Measurements from ENCODE around the gene PNLIPRP2.

Gene PNLIPRP2

GRCh38 chr10:116683166-116683565 lies 62.4 kb downstream of the PNLIPRP2 start:
- Mint-ChIP-seq H3K4me3 (no peak overlapping the region), H3K27me3 (peaks cover 9% of the 10 kb centered on the region), H3K27ac (no peak overlapping the region), H3K4me1 (no peaks in the 10 kb centered on the region), H3K9me3 (no peaks in the 10 kb centered on the region), H3K36me3 (no peaks in the 10 kb centered on the region)

DNA sequence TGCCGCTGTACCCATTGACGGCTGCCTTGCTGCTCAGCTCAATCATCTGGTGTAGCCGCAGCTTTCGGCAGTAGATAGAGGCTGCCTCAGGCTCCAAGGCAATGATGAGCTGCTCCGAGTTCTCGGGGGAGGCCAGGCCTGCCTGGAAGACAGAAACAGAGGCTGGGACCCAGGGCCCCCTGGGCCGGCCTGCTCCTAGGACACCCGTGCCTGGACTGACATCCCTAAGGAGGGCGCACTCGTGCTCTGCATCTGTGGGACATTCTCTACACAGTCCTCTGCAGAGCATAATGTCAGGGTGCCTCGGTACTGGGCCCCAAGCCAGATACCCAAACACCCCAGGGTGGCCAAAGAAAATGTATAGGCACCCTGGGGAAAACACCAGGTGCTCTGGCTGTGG lies 63.1 kb downstream of the PNLIPRP2 start:
- no peak overlapping the region for H3K4me3 Mint-ChIP-seq
- H3K36me3 Mint-ChIP-seq, result no peaks in the 10 kb centered on the region
- H3K9me3 Mint-ChIP-seq, result no peaks in the 10 kb centered on the region
- no peak overlapping the region for H3K27ac Mint-ChIP-seq
- no peaks in the 10 kb centered on the region for H3K4me1 Mint-ChIP-seq
- H3K27me3 Mint-ChIP-seq, result peaks cover 13% of the 10 kb centered on the region

GRCh38 chr10:116684781-116685180 lies 64.0 kb downstream of the PNLIPRP2 start:
- H3K27me3 Mint-ChIP-seq, result peaks cover 18% of the 10 kb centered on the region
- no peaks in the 10 kb centered on the region for H3K4me1 Mint-ChIP-seq
- no peaks in the 10 kb centered on the region for H3K9me3 Mint-ChIP-seq
- no peaks in the 10 kb centered on the region for H3K36me3 Mint-ChIP-seq
- H3K4me3 Mint-ChIP-seq, result no peak overlapping the region
- H3K27ac Mint-ChIP-seq, result no peak overlapping the region

DNA sequence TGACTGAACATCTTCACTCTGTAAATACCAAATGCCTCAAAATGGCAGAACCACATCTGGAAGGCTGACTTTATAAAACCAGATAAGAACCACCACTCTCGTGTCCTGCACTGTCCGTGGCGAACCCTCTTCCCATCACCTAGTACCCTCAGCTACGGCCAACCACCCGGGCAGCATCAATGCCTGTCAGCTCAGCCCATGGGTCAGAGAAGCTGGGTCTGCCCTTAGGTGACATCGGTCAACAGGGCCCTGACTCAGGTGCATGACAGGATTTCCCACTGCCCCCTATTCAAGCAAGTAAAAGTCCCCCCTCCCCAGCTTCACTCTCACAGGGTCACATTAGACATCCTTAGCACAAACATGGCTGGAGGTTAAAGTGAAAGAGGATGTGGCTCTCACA lies 65.1 kb downstream of the PNLIPRP2 start:
- Mint-ChIP-seq H3K4me1 (no peaks in the 10 kb centered on the region), H3K27ac (no peak overlapping the region), H3K36me3 (no peaks in the 10 kb centered on the region), H3K4me3 (no peak overlapping the region), H3K9me3 (no peaks in the 10 kb centered on the region), H3K27me3 (peaks cover 21% of the 10 kb centered on the region)

GRCh38 chr10:116686632-116687031 lies 65.9 kb downstream of the PNLIPRP2 start:
- Mint-ChIP-seq H3K4me1 (no peaks in the 10 kb centered on the region), H3K27ac (no peak overlapping the region), H3K27me3 (peaks cover 21% of the 10 kb centered on the region), H3K36me3 (no peaks in the 10 kb centered on the region), H3K4me3 (no peak overlapping the region), H3K9me3 (no peaks in the 10 kb centered on the region)

DNA sequence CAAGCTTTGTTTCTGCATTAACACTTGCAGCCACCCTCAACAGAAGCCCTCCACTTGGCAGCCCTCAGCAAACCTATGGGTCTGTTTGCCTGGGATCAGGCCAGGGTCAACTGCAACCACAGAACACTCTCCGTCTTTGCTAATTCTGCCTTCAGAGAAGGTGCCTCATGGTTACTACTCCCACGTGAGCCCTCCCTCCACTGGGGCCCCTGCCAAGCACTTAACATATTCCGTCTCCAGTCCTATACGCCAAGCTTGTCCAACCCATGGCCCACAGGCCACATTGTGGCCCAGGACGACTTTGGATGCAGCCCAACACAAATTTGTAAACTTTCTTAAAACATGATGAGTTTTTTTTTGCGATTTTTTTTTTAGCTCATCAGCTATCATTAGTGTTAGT lies 66.9 kb downstream of the PNLIPRP2 start:
- no peaks in the 10 kb centered on the region for H3K4me1 Mint-ChIP-seq
- H3K9me3 Mint-ChIP-seq, result no peaks in the 10 kb centered on the region
- H3K36me3 Mint-ChIP-seq, result no peaks in the 10 kb centered on the region
- H3K27ac Mint-ChIP-seq, result no peak overlapping the region
- H3K27me3 Mint-ChIP-seq, result peaks cover 21% of the 10 kb centered on the region
- no peak overlapping the region for H3K4me3 Mint-ChIP-seq

DNA sequence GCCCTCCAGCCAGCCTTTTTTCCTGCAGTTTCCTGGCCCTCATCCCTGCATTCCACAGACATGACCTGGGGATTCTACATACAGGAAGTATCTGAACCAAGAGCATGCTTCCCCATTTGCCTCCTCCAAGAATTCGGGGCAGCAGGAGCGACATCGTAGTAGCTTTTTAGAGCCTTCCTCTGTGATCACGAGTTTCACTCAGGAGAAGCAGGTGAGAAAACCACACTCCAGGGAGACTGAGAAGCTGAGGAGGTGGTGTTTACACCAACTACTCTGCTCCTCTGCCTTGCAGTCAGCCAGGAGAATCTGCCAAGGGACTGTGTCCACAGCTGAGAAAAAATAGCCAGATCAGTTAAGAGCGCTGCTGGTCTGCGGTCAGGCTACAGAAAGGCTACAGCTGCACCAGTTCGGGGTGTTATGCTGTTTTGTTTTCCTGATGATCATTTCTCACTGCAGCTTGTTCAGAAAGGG lies 67.5 kb downstream of the PNLIPRP2 start:
- Mint-ChIP-seq H3K4me3 (no peak overlapping the region), H3K27me3 (peaks cover 21% of the 10 kb centered on the region), H3K36me3 (no peaks in the 10 kb centered on the region), H3K9me3 (no peaks in the 10 kb centered on the region), H3K4me1 (no peaks in the 10 kb centered on the region), H3K27ac (no peak overlapping the region)

GRCh38 chr10:116688741-116689495 lies 68.2 kb downstream of the PNLIPRP2 start:
- H3K36me3 Mint-ChIP-seq, result no peaks in the 10 kb centered on the region
- H3K27me3 Mint-ChIP-seq, result peaks cover 21% of the 10 kb centered on the region
- H3K9me3 Mint-ChIP-seq, result no peaks in the 10 kb centered on the region
- H3K4me1 Mint-ChIP-seq, result no peaks in the 10 kb centered on the region
- H3K4me3 Mint-ChIP-seq, result no peak overlapping the region
- no peak overlapping the region for H3K27ac Mint-ChIP-seq

DNA sequence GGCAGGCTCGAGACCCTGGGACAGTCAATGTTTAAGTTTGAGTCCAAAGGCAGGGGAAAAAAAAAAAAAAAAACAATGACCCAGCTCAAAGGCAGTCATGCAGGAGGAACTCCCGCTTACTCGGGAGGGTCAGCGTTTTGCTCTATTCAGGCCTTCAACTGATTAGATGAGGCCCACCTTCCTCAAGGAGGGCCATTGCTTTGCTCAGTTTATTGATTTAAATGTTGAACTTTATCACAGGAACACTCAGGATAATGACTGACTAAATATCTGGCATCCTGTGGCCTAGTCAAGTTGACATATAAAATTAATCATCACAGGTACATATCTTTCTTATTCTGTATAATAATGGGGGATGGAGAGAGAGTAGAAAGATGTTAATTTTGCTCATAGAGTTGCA lies 69.0 kb downstream of the PNLIPRP2 start:
- H3K27me3 Mint-ChIP-seq, result peaks cover 24% of the 10 kb centered on the region
- no peak overlapping the region for H3K4me3 Mint-ChIP-seq
- no peak overlapping the region for H3K27ac Mint-ChIP-seq
- H3K9me3 Mint-ChIP-seq, result no peaks in the 10 kb centered on the region
- no peaks in the 10 kb centered on the region for H3K36me3 Mint-ChIP-seq
- H3K4me1 Mint-ChIP-seq, result no peaks in the 10 kb centered on the region

DNA sequence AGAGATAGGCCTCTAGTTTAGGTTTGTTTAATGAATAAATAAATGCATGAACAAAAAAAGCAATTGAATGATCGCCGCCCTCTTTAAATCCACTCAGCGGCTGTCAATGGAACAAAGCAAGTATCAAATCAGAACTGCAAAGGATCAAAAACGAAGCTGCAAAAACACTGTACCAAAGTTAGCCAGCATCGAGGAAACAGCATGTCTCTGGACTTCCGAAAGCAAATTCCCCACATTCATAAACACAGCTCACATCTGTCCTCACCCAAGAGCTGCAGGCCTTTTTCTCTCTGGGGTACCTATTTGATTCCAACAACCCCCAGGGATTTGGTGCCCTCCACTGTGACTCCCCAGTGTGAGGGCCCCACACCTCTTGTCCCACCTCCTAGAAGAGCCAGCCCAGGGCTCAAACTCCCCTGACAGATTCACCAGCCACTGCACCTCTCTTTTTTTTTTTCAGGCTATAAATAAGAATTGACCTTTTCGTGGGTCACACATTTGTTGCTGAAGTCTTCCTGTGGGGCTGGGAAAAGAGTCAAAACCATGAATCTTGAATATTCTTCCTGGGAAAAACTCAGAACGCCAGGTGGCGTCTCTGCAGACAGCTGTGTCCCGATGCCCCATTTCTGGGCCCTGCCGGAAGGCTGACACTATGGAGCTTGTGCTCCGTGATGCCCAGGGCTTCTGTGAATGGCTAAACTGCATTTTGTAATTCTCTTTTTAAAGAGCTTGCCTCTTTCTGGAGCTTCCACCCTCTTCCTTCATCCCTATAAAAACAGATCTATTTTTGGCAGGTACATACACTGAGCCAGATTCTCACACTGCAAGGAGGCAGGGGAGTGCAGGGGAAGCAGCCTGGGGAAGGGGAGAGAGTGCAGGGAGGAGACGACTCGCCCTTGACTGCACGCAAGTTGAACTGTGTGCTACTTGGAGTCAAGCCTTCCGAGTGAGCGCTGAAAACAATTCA lies 69.9 kb downstream of the PNLIPRP2 start:
- H3K27me3 Mint-ChIP-seq, result peaks cover 28% of the 10 kb centered on the region
- no peaks in the 10 kb centered on the region for H3K9me3 Mint-ChIP-seq
- no peak overlapping the region for H3K4me3 Mint-ChIP-seq
- H3K4me1 Mint-ChIP-seq, result no peaks in the 10 kb centered on the region
- no peak overlapping the region for H3K27ac Mint-ChIP-seq
- H3K36me3 Mint-ChIP-seq, result no peaks in the 10 kb centered on the region

DNA sequence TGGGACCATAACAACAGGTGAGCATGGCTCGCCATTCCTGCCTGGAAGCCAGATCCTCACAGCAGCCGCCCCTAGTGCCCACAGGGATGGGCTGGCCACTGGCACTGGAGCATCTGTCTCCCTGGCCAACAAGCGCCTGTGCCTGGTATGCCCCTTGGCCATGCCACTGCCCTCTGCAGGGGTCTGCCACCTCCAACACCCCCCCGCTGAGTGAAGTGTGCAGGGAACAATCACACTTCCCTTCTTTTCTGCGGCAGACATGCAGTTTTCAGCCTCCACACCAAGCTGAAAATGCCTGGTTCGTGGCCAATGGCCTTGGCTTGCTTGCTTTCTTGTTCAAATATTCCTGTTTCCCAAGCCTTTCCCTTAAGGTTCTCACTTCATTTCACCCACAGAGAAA lies 70.9 kb downstream of the PNLIPRP2 start:
- Mint-ChIP-seq H3K4me1 (no peaks in the 10 kb centered on the region), H3K27ac (no peak overlapping the region), H3K36me3 (no peaks in the 10 kb centered on the region), H3K27me3 (peaks cover 30% of the 10 kb centered on the region), H3K4me3 (no peak overlapping the region), H3K9me3 (no peaks in the 10 kb centered on the region)

DNA sequence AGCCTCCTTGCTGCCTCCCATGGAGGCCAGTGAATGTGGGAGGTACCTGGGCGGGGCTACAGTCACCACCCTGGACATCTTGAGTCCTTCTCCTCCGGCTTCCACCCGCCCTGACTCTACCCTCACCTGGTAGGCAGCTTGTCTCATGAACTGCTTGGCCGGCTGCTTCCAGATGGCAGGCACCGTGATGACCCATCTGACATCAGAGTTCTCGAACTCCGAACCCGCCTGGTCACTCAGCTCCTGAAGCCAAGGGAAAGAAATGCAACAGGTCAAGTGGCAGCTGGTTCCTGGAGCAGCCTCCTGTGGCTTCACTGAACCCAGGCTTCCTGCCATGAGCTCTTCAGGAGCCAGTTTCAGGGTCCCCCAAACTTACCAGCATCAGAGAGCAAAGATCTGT lies 71.5 kb downstream of the PNLIPRP2 start:
- H3K4me3 Mint-ChIP-seq, result no peak overlapping the region
- no peaks in the 10 kb centered on the region for H3K36me3 Mint-ChIP-seq
- no peaks in the 10 kb centered on the region for H3K9me3 Mint-ChIP-seq
- no peak overlapping the region for H3K27ac Mint-ChIP-seq
- H3K27me3 Mint-ChIP-seq, result peaks cover 35% of the 10 kb centered on the region
- no peaks in the 10 kb centered on the region for H3K4me1 Mint-ChIP-seq

DNA sequence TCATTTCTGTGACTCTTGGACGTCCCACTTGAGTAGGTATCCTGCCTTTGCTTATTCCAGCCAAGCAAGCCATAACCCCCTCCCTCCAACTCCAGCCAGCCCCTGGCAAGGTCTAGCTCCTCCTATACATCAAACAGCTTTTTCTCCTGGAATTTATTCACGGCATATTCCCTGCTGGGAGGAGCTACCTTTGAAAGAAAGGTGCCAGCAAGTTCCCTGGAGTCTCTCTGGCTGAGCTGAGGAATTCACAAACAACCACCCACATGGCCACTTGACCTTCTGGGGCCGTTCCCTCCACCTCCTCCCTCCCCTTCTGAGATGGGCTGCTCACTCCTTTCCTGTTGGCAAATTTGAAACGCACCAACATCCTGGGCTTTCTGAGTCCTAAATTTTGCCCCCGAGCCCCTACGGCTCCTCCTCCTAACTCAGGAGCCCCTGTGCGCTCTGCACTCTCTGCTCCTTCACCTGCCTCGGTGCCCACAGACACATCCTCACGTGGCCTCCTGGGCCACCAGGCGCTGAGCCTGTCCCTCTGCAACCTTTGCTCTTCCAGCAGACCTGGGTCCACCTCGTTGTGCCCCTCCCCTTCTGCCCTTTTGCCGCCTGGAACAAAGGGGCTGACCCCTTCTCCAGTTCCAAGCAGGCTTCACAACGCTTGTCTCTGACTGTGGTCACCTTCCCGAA lies 73.6 kb downstream of the PNLIPRP2 start:
- no peak overlapping the region for H3K27ac Mint-ChIP-seq
- H3K27me3 Mint-ChIP-seq, result peaks cover 25% of the 10 kb centered on the region
- H3K4me3 Mint-ChIP-seq, result no peak overlapping the region
- no peaks in the 10 kb centered on the region for H3K36me3 Mint-ChIP-seq
- no peaks in the 10 kb centered on the region for H3K9me3 Mint-ChIP-seq
- no peaks in the 10 kb centered on the region for H3K4me1 Mint-ChIP-seq
